PC-9 (cell line): Measurements from ENCODE around the gene CTNND2. TPM values are rescaled to one million over a fixed set of nuclear protein-coding genes. Genes with fewer than 3 reads are reported as not detected.
"Not testable (repeated sequence)": the region's sequence is repeated elsewhere in the genome, so short reads cannot be mapped to it uniquely, and the experiment has no call there.

Experiments used
- BruUV-seq: library from RNA; stranded (reverse); fragments of 400-500 nt; replicated peaks from 2 replicates; lab custom pipeline; 2021; lab: Mats Ljungman, UMichigan
- CTCF ChIA-PET: fragments of 300-600 bp; sonication (Branson Sonifier 250); formaldehyde crosslinking; loops from one replicate; lab custom pipeline; 2022; ENCODE audit warnings: antibody characterized with exemption; lab: Charles Lee
- POLR2A ChIA-PET: fragments of 300-600 bp; sonication (Branson Sonifier 250); formaldehyde crosslinking; loops from one replicate; lab custom pipeline; 2022; ENCODE audit warnings: antibody characterized with exemption; ENCODE audit not compliant: unreplicated experiment; lab: Charles Lee
- DNase-seq, 2 experiments: peaks; one replicate each; pipeline versions ENCODE4 v3.0.0 to v3.0.0-alpha.2; 2015 to 2022; ENCODE audit warnings: mixed read lengths in 1 of 2
- H2AFZ ChIP-seq: fragments of 200-600 bp; sonication (generic); 2 replicates; pipeline ENCODE4 v1.8.1; 2017; ENCODE audit warnings: antibody characterized with exemption
- H3F3A ChIP-seq: fragments of 200-600 bp; sonication (generic); 2 replicates; pipeline ENCODE4 v1.8.1; 2017; ENCODE audit warnings: antibody characterized with exemption, mild to moderate bottlenecking, low read depth; ENCODE audit not compliant: insufficient read depth
- H3K27ac ChIP-seq: fragments of 200-600 bp; sonication (generic); 2 replicates; pipeline ENCODE4 v1.6.1; 2016; ENCODE audit warnings: mixed run types
- H3K27me3 ChIP-seq: fragments of 200-600 bp; sonication (generic); 2 replicates; pipeline ENCODE4 v1.6.1; 2016; ENCODE audit warnings: low read depth, mixed run types; ENCODE audit not compliant: insufficient read depth
- H3K36me3 ChIP-seq: fragments of 200-600 bp; sonication (generic); 2 replicates; pipeline ENCODE4 v1.6.1; 2016; ENCODE audit warnings: low read depth, mixed run types
- H3K4me1 ChIP-seq: fragments of 200-600 bp; sonication (generic); replicated peaks from 2 replicates; pipeline ENCODE4 v1.6.1; 2016; ENCODE audit warnings: mixed run types; ENCODE audit not compliant: insufficient read depth
- H3K4me2 ChIP-seq: fragments of 200-600 bp; sonication (generic); 2 replicates; pipeline ENCODE4 v1.6.1; 2017; ENCODE audit warnings: mixed run types
- H3K4me3 ChIP-seq: fragments of 200-600 bp; sonication (generic); 2 replicates; pipeline ENCODE4 v1.6.1; 2016; ENCODE audit warnings: mixed run types
- H3K79me2 ChIP-seq: fragments of 200-600 bp; sonication (generic); 2 replicates; pipeline ENCODE4 v1.6.1; 2017; ENCODE audit warnings: low read depth, mixed run types
- H3K9me2 ChIP-seq: fragments of 200-600 bp; sonication (generic); 2 replicates; pipeline ENCODE4 v1.8.1; 2017; ENCODE audit warnings: mild to moderate bottlenecking; ENCODE audit not compliant: insufficient read depth
- H3K9me3 ChIP-seq: fragments of 200-600 bp; sonication (generic); 2 replicates; pipeline ENCODE4 v1.8.1; 2016; ENCODE audit warnings: low read depth; ENCODE audit not compliant: insufficient read depth
- H4K20me1 ChIP-seq: fragments of 200-600 bp; sonication (generic); 2 replicates; pipeline ENCODE4 v1.8.1; 2017; ENCODE audit not compliant: insufficient read depth
- EZH2 ChIP-seq: fragments of 200-600 bp; sonication (generic); IDR thresholded peaks from 2 replicates; pipeline ENCODE4 v1.8.0; 2017; ENCODE audit warnings: antibody characterized with exemption, low read depth
- intact Hi-C: fragments of 100-400 bp; cut with micrococcal nuclease; formaldehyde crosslinking; loops from one replicate; pipeline ENCODE4 v1.10.0; 2022; ENCODE audit not compliant: unreplicated experiment
- total RNA-seq: library from RNA; stranded (reverse); gene quantifications from 2 replicates; pipeline ENCODE4 v1.2.3, GENCODE V29; 2021
- TF ChIP-seq, protein P1 (sequence below): fragments of 200-600 bp; sonication (generic); conservative IDR thresholded peaks from 2 replicates; pipeline ENCODE4 v1.6.1; 2017; ENCODE audit warnings: mixed run types, antibody characterized with exemption, mild to moderate bottlenecking, moderate library complexity

CTNND2 gene
- total RNA-seq, 1 experiment from 2014 or later, result not detected

DNA sequence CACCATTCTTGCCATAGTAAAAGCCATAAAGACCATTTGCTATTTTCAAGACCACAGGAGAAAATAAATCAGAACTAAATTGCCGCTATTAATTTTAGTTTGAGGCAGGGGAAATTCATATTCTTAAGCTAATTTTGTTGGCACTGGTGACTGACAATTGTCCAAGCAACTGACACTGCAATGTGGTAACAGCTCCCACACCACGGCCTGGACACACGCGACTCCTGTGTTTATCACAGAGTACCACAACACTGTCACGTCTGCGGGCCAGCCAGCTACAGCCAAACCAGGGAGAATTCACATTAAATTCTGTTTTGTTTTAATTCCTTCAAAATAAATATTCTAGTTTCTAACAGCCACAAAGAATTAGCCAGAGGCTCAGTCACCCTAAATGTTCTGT, 481.9 kb downstream of the CTNND2 start:
- CTCF ChIA-PET, result no interaction called here
- TF ChIP-seq, protein P1, sequence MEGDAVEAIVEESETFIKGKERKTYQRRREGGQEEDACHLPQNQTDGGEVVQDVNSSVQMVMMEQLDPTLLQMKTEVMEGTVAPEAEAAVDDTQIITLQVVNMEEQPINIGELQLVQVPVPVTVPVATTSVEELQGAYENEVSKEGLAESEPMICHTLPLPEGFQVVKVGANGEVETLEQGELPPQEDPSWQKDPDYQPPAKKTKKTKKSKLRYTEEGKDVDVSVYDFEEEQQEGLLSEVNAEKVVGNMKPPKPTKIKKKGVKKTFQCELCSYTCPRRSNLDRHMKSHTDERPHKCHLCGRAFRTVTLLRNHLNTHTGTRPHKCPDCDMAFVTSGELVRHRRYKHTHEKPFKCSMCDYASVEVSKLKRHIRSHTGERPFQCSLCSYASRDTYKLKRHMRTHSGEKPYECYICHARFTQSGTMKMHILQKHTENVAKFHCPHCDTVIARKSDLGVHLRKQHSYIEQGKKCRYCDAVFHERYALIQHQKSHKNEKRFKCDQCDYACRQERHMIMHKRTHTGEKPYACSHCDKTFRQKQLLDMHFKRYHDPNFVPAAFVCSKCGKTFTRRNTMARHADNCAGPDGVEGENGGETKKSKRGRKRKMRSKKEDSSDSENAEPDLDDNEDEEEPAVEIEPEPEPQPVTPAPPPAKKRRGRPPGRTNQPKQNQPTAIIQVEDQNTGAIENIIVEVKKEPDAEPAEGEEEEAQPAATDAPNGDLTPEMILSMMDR, result no peak
- TF ChIP-seq EZH2, result 0 out of 2 replicates have a peak, but pooled peaks have one; percentile 54
- Histone ChIP-seq H3K27ac (no peak overlapping the region), H3K9me2 (no peaks in the 10 kb centered on the region), H3K9me3 (no peaks in the 10 kb centered on the region), H3K36me3 (no peaks in the 10 kb centered on the region), H4K20me1 (no peaks in the 10 kb centered on the region), H2AFZ (no peak overlapping the region), H3K79me2 (no peaks in the 10 kb centered on the region), H3K27me3 (peaks cover 56% of the 10 kb centered on the region), H3K4me3 (no peak overlapping the region), H3F3A (no peaks in the 10 kb centered on the region), H3K4me2 (no peak overlapping the region), H3K4me1 (no peaks in the 10 kb centered on the region)
- DNase-seq, result no peak
- intact Hi-C loops, result no loop called here
- BruUV-seq, result no TSS peak
- POLR2A ChIA-PET, result no interaction called here

DNA sequence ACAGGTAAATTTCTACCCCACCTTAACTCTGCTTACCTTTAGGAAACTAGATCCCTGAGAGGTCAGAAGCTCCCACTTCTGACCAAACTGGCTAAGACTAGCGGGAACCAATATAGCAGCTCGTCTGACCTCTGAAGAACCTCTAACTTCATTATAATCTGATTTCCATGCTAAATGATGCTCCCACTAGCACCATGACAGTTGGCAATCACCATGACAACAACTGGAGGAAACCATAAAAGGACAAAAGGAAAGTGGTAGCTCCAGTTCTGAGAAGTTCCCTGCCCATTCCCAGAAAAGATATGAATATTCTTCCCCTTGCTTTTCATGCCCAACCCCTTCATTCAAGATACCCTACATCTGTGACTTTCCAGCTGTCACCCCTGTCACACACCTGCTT, 483.3 kb downstream of the CTNND2 start:
- no TSS peak for BruUV-seq
- H3K4me2 ChIP-seq, result no peak overlapping the region
- H3K4me3 ChIP-seq, result no peak overlapping the region
- intact Hi-C loops, result no loop called here
- DNase-seq, result no peak
- TF ChIP-seq, protein P1, result no peak
- TF ChIP-seq EZH2, result no peak
- no peak overlapping the region for H3K27ac ChIP-seq
- H3F3A ChIP-seq, result no peaks in the 10 kb centered on the region
- no peaks in the 10 kb centered on the region for H3K9me2 ChIP-seq
- no peaks in the 10 kb centered on the region for H3K36me3 ChIP-seq
- no peaks in the 10 kb centered on the region for H3K79me2 ChIP-seq
- H2AFZ ChIP-seq, result no peak overlapping the region
- no peaks in the 10 kb centered on the region for H4K20me1 ChIP-seq
- H3K9me3 ChIP-seq, result no peaks in the 10 kb centered on the region
- POLR2A ChIA-PET, result no interaction called here
- peaks cover 51% of the 10 kb centered on the region for H3K27me3 ChIP-seq
- CTCF ChIA-PET, result no interaction called here
- H3K4me1 ChIP-seq, result no peaks in the 10 kb centered on the region

DNA sequence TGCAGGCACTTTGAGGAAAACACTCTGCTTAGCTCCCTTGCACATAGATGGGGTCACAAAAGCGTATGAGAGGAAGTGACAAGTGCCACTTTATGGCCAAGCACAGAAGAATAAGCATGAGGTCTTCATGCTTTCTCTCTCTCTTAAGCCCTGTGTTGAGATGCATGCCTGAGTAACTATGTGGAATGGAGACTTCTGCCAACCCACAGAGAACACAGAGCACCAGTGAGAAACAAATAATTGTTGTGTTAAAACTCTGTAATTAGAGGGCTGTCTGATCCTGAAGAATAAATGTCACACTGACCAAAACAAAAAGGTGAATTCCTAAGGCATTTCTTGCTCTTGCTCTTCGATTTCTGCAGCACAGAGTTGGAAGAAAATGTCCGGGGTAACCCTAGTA, 488.5 kb downstream of the CTNND2 start:
- Histone ChIP-seq H4K20me1 (no peaks in the 10 kb centered on the region), H3K9me2 (no peaks in the 10 kb centered on the region), H3K4me3 (no peak overlapping the region), H3K4me1 (no peaks in the 10 kb centered on the region), H3K9me3 (no peaks in the 10 kb centered on the region), H3K27ac (no peak overlapping the region), H2AFZ (no peak overlapping the region), H3K27me3 (peaks cover 11% of the 10 kb centered on the region; the same call in 1 of the 2 replicates), H3K36me3 (no peaks in the 10 kb centered on the region), H3K4me2 (no peak overlapping the region), H3K79me2 (no peaks in the 10 kb centered on the region), H3F3A (no peaks in the 10 kb centered on the region)
- intact Hi-C loops, result no loop called here
- no peak for DNase-seq
- BruUV-seq, result no TSS peak
- ChIA-PET POLR2A (no interaction called here), CTCF (no interaction called here)
- TF ChIP-seq EZH2, result no peak
- TF ChIP-seq, protein P1, result no peak

DNA sequence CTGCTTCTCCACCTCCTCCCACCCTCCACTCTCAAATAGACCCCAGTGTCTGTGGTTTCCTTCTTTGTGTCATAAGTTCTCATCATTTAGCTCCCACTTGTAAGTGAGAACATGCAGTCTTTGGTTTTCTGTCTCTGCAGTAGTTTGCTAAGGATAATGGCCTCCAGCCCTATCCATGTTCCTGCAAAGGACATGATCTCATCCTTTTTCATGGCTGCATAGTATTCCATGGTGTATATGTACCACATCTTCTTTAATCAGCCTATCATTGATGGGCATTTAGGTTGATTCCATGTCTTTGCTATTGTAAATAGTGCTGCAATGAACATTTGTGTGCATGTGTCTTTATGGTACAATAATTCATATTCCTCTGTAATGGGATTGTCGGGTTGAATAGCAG, 489.5 kb downstream of the CTNND2 start:
- BruUV-seq, H3F3A ChIP-seq, H3K4me3 ChIP-seq, CTCF ChIA-PET, H3K4me2 ChIP-seq, H3K9me2 ChIP-seq, H3K9me3 ChIP-seq, H3K4me1 ChIP-seq, H2AFZ ChIP-seq, DNase-seq, H3K36me3 ChIP-seq, H3K79me2 ChIP-seq, intact Hi-C loops, H3K27ac ChIP-seq, H3K27me3 ChIP-seq, H4K20me1 ChIP-seq, POLR2A ChIA-PET: not testable (repeated sequence)
